GM23338 (cell line): ENCODE results near the gene MRPL32. TPM values are rescaled to one million over a fixed set of nuclear protein-coding genes. Genes with fewer than 3 reads are reported as not detected.

Source experiments
- ATAC-seq: fragments of 200-7000 bp; cut with Tn5 transposase; 3 replicates; pipeline ENCODE4 v1.9.1; 2020
- DNase-seq: peaks from one replicate; pipeline ENCODE4 v3.0.0-alpha.2; 2015; ENCODE audit warnings: low spot score
- H2AFZ ChIP-seq: fragments of 200-600 bp; sonication (generic); 2 replicates; pipeline ENCODE4 v1.8.0; 2016; ENCODE audit warnings: antibody characterized with exemption, mild to moderate bottlenecking, moderate library complexity
- H3F3A ChIP-seq: fragments of 200-600 bp; sonication (generic); replicated peaks from 2 replicates; pipeline ENCODE4 v1.8.0; 2017; ENCODE audit warnings: antibody characterized with exemption, mixed run types, low read depth
- H3K27ac ChIP-seq: fragments of 200-600 bp; sonication (generic); 2 replicates; pipeline ENCODE4 v1.6.1; 2016; ENCODE audit warnings: low read depth
- H3K27me3 ChIP-seq: fragments of 200-600 bp; sonication (generic); 2 replicates; pipeline ENCODE4 v1.8.0; 2016; ENCODE audit warnings: mild to moderate bottlenecking, mixed run types, moderate library complexity; ENCODE audit not compliant: insufficient read depth
- H3K36me3 ChIP-seq: fragments of 200-600 bp; sonication (generic); 2 replicates; pipeline ENCODE4 v1.8.0; 2016; ENCODE audit warnings: mild to moderate bottlenecking; ENCODE audit not compliant: insufficient read depth
- H3K4me1 ChIP-seq: fragments of 200-600 bp; sonication (generic); 2 replicates; pipeline ENCODE4 v1.8.0; 2016; ENCODE audit warnings: mild to moderate bottlenecking, moderate library complexity; ENCODE audit not compliant: insufficient read depth
- H3K4me2 ChIP-seq: fragments of 200-600 bp; sonication (generic); 2 replicates; pipeline ENCODE4 v1.7.1; 2017; ENCODE audit warnings: mixed run types
- H3K4me3 ChIP-seq: fragments of 200-600 bp; sonication (generic); 2 replicates; pipeline ENCODE4 v1.6.1; 2016; ENCODE audit warnings: mixed run types
- H3K79me2 ChIP-seq: fragments of 200-600 bp; sonication (generic); replicated peaks from 2 replicates; pipeline ENCODE4 v1.8.0; 2017; ENCODE audit warnings: mild to moderate bottlenecking; ENCODE audit not compliant: insufficient read depth
- H3K9me2 ChIP-seq: fragments of 200-600 bp; sonication (generic); 2 replicates; pipeline ENCODE4 v1.8.0; 2017; ENCODE audit not compliant: insufficient read depth
- H4K20me1 ChIP-seq: fragments of 200-600 bp; sonication (generic); replicated peaks from 2 replicates; pipeline ENCODE4 v1.8.0; 2017; ENCODE audit warnings: mild to moderate bottlenecking; ENCODE audit not compliant: insufficient read depth
- H3K27ac Mint-ChIP-seq: 2 replicates; pipeline ENCODE4 v1.8.0; 2020; ENCODE audit warnings: inconsistent platforms, mild to moderate bottlenecking, moderate library complexity, mixed read lengths
- H3K27me3 Mint-ChIP-seq: 3 replicates; pipeline ENCODE4 v1.8.0; 2022; ENCODE audit warnings: low read depth, mild to moderate bottlenecking, moderate library complexity, mixed read lengths, inconsistent platforms; ENCODE audit not compliant: insufficient read depth, poor library complexity
- H3K36me3 Mint-ChIP-seq: 3 replicates; pipeline ENCODE4 v1.8.0; 2021; ENCODE audit warnings: low read depth, mild to moderate bottlenecking, inconsistent platforms, moderate library complexity, mixed read lengths
- H3K4me1 Mint-ChIP-seq: 3 replicates; pipeline ENCODE4 v1.8.0; 2020; ENCODE audit warnings: mild to moderate bottlenecking, inconsistent platforms, mixed read lengths
- H3K4me3 Mint-ChIP-seq: 3 replicates; pipeline ENCODE4 v1.8.0; 2021; ENCODE audit warnings: moderate library complexity, mild to moderate bottlenecking, inconsistent platforms, mixed read lengths
- H3K9me3 Mint-ChIP-seq: 3 replicates; pipeline ENCODE4 v1.8.0; 2020; ENCODE audit warnings: moderate library complexity, mild to moderate bottlenecking, inconsistent platforms, mixed read lengths
- CREB1 ChIP-seq: fragments of 250-450 bp; sonication (Bioruptor Pico); IDR thresholded peaks from 2 replicates; pipeline ENCODE4 v1.5.0; 2020; ENCODE audit warnings: low read depth, mild to moderate bottlenecking, moderate library complexity
- CTCF ChIP-seq, 2 experiments: fragments of 200-600 bp in 1 of 2; sonication (generic) in 1 of 2; conservative IDR thresholded peaks; 2 replicates each; pipeline versions ENCODE4 v1.5.1 to v1.6.1; 2016 to 2017; ENCODE audit warnings: antibody characterized with exemption in 2 of 2, low read depth in 2 of 2, mild to moderate bottlenecking in 2 of 2, moderate library complexity in 1 of 2
- NANOG ChIP-seq: IDR thresholded peaks from 2 replicates; pipeline ENCODE4 v1.6.1; 2016; ENCODE audit warnings: antibody characterized with exemption, borderline replicate concordance
- POLR2AphosphoS5 ChIP-seq: IDR thresholded peaks from 2 replicates; pipeline ENCODE4 v1.6.1; 2016; ENCODE audit warnings: antibody characterized with exemption, low read depth
- REST ChIP-seq: IDR thresholded peaks from one replicate; pipeline ENCODE4 v1.6.1; 2018; ENCODE audit warnings: antibody characterized with exemption; ENCODE audit not compliant: unreplicated experiment
- STAT1 ChIP-seq: IDR thresholded peaks from one replicate; pipeline ENCODE4 v1.6.1; 2016; ENCODE audit warnings: antibody characterized with exemption; ENCODE audit not compliant: unreplicated experiment
- ZNF462 ChIP-seq: fragments of 250-450 bp; sonication (Bioruptor Pico); IDR thresholded peaks from 2 replicates; pipeline ENCODE4 v1.5.0; 2020; ENCODE audit warnings: mild to moderate bottlenecking, moderate library complexity
- polyA plus RNA-seq: library from polyadenylated mRNA; unstranded; fragments of >200 nt; fragmentation: Nextera tagmentation; extraction: Ambion mirVana; gene quantifications from 2 replicates; pipeline ENCODE4 v1.2.1, GENCODE V29; 2016
- total RNA-seq: library from RNA; depleted of rRNA; stranded (reverse); fragments of >200 nt; shearing (Covaris generic); gene quantifications from 2 replicates; pipeline ENCODE4 v1.2.3, GENCODE V29; 2014
- TF ChIP-seq, protein P1 (sequence below): IDR thresholded peaks from 2 replicates; pipeline ENCODE4 v1.6.1; 2016; ENCODE audit warnings: antibody characterized with exemption

MRPL32 gene
- total and polyA plus RNA-seq, 2 experiments from 2014 or later: 93.4 to 303 TPM

DNA sequence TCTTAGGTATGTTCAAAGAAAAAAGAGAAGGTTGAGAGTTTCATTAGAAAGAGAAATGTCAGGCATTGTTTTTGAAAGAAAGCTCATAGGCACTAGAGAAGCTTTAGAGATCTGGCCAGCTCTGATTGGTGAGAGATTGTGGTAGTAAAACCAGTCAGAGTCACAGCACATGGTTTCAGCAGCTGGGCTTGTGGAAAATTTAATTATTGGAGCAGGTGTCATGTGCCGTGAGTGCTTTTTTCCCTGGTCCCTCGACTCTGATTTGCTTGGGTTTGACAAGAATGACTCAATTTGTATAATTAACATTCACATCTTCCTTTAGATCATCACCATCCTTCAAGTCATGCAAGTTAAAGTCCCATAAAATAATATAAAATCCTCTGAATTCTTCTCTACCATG lies 35.2 kb downstream of the MRPL32 start:
- TF ChIP-seq CTCF (conservative IDR thresholded peaks at IDR 0.05; ENCODE audit: low read depth in 2 of 2) (no peak), NANOG (no peak), ZNF462 (no peak), STAT1 (no peak), POLR2AphosphoS5 (no peak), CREB1 (CRISPR knock-in tag) (no peak), REST (no peak)
- TF ChIP-seq, protein P1, sequence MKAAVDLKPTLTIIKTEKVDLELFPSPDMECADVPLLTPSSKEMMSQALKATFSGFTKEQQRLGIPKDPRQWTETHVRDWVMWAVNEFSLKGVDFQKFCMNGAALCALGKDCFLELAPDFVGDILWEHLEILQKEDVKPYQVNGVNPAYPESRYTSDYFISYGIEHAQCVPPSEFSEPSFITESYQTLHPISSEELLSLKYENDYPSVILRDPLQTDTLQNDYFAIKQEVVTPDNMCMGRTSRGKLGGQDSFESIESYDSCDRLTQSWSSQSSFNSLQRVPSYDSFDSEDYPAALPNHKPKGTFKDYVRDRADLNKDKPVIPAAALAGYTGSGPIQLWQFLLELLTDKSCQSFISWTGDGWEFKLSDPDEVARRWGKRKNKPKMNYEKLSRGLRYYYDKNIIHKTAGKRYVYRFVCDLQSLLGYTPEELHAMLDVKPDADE: no peak
- no peaks in the 10 kb centered on the region for H3K9me3 Mint-ChIP-seq
- Histone ChIP-seq H3K27me3 (no peaks in the 10 kb centered on the region), H3K27ac (no peak overlapping the region), H4K20me1 (no peaks in the 10 kb centered on the region), H3K9me2 (0 out of 2 replicates have a peak, but pooled peaks cover 6% of the 10 kb centered on the region), H2AFZ (no peak overlapping the region), H3K79me2 (no peaks in the 10 kb centered on the region), H3K4me3 (no peak overlapping the region), H3K4me1 (peaks cover 22% of the 10 kb centered on the region; the same call in 1 of the 2 replicates), H3F3A (no peaks in the 10 kb centered on the region), H3K36me3 (no peaks in the 10 kb centered on the region; the same call in 1 of the 2 replicates), H3K4me2 (no peak overlapping the region)
- peaks cover 6% of the 10 kb centered on the region for H3K27me3 Mint-ChIP-seq
- H3K27ac Mint-ChIP-seq: no peak overlapping the region
- no peaks in the 10 kb centered on the region for H3K36me3 Mint-ChIP-seq
- DNase-seq (no peak), ATAC-seq (no peak)
- peaks cover 17% of the 10 kb centered on the region for H3K4me1 Mint-ChIP-seq
- H3K4me3 Mint-ChIP-seq: no peak overlapping the region
